Left forelimb (tissue), 1 donor: ENCODE measurements around the gene CCDC57.
"Not testable (repeated sequence)": the region's sequence is repeated elsewhere in the genome, so short reads cannot be mapped to it uniquely, and the experiment has no call there.

Experiments
- DNase-seq: peaks from one replicate; pipeline ENCODE4 v3.0.0-alpha.2; 2018; ENCODE audit warnings: low spot score

Gene CCDC57

GRCh38 chr17:82223517-82223916 is 10.9 kb upstream of the CCDC57 start:
- no peak for DNase-seq

GRCh38 chr17:82222816-82223215 is 10.2 kb upstream of the CCDC57 start:
- no peak for DNase-seq

DNA sequence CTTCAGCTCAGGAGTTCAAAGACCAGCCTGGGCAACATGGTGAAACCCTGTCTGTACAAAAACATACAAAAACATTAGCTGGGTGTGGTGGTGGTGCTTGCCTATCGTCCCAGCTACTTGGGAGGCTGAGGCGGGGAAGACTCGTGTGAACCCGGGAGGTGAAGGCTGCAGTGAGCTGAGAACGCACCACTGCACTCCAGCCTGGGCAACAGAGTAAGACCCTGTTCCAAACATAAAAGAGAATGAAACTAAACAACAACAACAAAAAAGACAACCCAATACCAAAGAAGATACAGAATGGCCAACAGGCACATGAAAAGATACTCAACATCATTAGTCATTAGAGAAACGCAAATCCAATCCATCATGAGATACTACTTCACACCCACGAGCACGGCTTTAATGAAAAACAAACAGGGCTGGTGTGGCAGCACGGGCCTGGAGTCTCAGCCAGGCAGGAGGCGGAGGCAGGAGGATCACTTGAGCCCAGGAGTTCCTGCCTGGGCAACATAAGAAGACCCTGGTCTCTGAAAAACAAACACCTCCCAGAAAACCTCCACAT is 8.8 kb upstream of the CCDC57 start:
- no peak for DNase-seq

DNA sequence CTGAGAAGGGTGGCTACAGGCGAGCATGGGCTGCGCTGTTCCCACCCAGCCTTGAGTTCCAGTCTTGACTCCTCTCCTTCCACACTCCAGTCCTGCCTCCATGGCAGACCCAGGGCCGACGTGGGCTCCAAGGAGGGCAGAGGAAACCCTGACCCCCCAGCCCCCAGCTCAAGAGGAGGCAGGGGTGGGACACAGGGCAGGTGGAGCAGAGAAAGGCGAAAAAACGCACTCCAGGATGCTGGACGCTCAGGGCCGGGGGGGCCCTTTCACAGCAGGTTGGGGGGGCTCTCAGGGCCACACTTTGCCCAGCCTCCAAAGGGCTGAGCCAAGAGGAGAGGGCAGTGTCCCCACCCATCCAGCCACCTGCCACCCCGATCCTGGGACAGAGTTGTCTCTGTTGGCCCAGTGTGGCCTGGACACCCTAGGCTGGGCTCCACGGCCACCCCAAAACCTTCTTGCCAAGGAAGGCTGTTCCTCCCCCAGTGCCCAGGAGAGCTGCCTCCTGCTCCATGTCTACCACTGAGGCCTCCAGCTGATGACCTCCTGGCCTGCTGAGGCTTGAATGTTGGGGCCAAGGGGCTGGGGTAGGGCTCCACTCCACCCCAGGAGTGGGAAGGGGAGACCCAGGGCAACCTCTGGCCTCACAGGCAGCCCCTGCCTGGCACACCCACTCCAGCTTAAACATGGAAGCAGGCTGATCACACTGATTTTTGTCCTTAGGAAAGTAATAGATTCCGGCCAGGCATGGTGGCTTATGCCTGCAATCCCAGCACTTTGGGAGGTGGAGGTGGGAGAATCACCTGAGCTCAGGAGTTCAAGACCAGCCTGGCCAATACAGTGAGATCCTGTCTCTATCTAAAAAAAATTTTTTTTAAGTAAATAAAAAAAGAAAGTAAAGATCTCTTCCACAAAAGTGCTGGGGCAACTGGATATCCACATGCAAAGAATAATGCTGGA is 7.4 kb upstream of the CCDC57 start:
- no peak for DNase-seq

DNA sequence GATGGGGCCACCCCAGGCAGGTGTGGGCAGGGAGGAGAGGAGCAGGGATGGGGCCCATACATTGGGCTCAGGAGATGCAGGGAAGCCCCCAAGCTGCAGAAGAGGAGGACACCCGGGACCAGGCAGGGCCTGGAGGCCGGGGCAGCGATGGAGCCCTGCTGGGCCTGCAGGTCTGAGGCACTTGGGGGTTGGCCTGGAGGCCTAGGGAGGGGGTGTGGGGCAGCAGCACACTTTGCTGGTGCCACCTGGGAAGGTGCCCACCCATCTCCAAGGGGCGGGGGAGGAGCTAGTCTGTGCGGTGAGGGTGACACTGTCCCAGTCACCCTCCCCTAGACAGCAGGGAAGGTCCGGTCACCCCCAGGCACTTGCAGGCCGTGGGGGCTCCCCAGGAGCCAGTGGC is 6.4 kb upstream of the CCDC57 start:
- no peak for DNase-seq

DNA sequence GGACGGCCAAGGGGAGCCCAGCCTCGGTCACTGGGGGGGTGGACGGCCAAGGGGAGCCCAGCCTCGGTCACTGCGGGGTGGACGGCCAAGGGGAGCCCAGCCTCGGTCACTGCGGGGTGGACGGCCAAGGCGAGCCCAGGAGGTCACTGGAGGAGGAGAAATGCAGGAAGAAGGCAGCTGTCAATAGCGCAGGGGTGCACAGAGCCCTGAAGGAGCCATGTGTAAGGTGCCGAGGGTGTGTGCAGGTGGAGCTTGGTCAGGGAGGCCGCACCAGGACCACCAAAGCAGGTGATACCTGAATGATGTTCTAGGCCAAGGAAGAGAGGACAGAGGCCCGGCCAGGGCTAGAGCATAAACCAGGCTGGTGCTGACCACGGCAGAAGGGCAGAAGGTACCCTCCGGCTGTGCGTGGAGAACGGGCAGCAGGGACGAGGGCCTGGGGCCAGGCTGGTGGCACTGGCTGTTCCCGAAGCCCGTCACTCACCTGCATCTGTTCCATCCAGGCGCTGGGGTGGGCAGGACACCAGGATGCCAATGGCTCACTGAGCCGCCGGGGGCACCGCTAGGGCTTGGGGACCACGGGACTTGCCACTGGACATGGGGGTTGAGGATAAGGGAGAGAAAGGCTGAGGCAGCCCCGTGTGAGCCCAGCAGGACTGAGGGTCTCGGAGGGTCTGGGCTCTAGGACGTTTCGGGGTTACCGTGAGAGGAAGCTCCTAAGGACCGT is 5.9 kb upstream of the CCDC57 start:
- DNase-seq: no peak

- DNase-seq: no peak
Measured at GRCh38 chr17:82217530-82218204, 5.0 kb upstream of the CCDC57 start.

- DNase-seq: no peak
Measured at GRCh38 chr17:82217120-82217529, 4.5 kb upstream of the CCDC57 start.

- peak; percentile 75 for DNase-seq
Measured at GRCh38 chr17:82216301-82217119, 3.9 kb upstream of the CCDC57 start.

DNA sequence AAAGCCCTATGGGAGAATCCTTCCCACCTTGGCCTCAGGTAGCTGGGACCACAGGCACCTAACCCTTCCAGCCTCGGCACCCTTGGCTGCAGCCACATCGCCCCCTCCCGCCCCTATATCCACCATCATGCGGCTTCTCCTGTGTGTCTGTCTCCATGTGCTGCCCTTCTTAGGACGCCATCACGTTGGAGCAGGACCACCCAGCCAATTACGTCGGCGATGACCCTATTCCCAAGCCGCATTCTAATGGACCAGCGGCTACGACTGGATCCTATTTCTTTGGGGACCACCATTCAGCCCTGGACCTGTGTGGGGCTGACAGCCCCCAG is 3.3 kb upstream of the CCDC57 start:
- DNase-seq: no peak

GRCh38 chr17:82215095-82215971 is 2.7 kb upstream of the CCDC57 start:
- DNase-seq: peak; percentile 73

DNA sequence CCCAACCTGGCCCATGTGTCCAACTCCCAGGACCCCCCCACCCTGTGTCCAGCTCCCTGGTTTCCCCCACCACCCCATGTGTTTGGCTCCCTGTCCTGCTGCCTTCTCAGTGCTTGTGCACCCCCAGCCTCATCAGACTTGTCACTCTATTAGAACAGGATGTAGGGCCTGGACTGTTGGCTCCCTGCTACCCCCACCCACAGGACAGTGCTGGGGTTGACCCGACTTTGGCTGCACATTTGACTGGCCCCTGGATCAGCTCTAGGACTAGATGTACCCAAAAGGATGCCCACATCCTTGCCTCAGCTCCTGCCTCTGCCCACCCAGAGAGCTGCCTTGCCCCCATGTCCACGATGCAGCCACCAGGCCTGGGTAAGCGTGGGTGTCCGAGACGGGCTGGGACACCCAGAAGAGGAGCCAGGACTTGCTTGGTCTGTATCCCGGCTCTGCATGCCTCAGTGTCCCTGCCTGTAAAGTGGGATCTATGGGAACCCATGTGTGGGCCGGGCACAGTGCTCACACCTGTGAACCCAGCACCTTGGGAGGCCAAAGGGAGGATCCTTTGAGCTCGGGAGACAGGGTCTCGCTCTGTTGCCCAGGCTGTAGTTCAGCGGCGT is 1.5 kb upstream of the CCDC57 start:
- DNase-seq: no peak

- DNase-seq: no peak
Measured at GRCh38 chr17:82213251-82214011, 789 bp upstream of the CCDC57 start.

DNA sequence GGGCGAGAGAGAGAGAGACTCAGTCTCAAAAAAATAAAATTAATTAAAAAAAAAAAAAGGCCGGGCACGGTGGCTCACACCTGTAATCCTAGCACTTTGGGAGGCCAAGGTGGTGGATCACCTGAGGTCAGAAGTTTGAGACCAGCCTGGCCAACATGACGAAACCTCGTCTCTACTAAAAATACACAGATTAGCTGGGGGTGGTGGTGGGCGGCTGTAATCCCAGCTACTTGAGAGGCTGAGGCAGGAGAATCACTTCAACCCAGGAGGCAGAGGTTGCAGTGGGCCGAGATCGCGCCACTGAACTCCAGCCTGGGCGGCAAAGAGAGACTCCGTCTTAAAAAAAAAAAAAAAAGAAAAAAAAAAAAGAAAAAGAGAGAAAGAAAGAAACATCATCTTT is 2.0 kb downstream of the CCDC57 start:
- DNase-seq: not testable (repeated sequence)

GRCh38 chr17:82205720-82206508 is 6.7 kb downstream of the CCDC57 start:
- DNase-seq: no peak

GRCh38 chr17:82204831-82205719 is 7.6 kb downstream of the CCDC57 start:
- DNase-seq: no peak

- no peak for DNase-seq
Measured at GRCh38 chr17:82203920-82204319, 8.7 kb downstream of the CCDC57 start.
